ENCODE results near the gene UBAC2. TPM values are rescaled to one million over a fixed set of nuclear protein-coding genes. Genes with fewer than 3 reads are reported as not detected.
A peak's percentile ranks its signal among the peaks of the same experiment; 100 is the strongest.

Gene UBAC2
- total RNA-seq, 1 experiment from 2014 or later = 134 TPM

GRCh38 chr13:99192480-99192879 is 8.2 kb upstream of the UBAC2 start:
- peaks cover 19% of the 10 kb centered on the region for H3K4me1 ChIP-seq (replicated peaks)
- DNase-seq (ENCODE audit: low read depth in 1 of 2, low spot score in 2 of 2) = no peak
- H3K27ac ChIP-seq = no peak overlapping the region
- H3K36me3 ChIP-seq = no peaks in the 10 kb centered on the region
- no peaks in the 10 kb centered on the region for H3K9me3 ChIP-seq (replicated peaks)
- 0 out of 2 replicates have a peak, but pooled peaks cover 4% of the 10 kb centered on the region for H3K27me3 ChIP-seq (replicated peaks)
- no peak overlapping the region for H3K4me3 ChIP-seq

- 0 out of 2 replicates have a peak, but pooled peaks cover 4% of the 10 kb centered on the region for H3K27me3 ChIP-seq (replicated peaks)
- no peaks in the 10 kb centered on the region for H3K9me3 ChIP-seq (replicated peaks)
- H3K4me3 ChIP-seq = no peak overlapping the region
- no peaks in the 10 kb centered on the region for H3K36me3 ChIP-seq
- peaks cover 19% of the 10 kb centered on the region for H3K4me1 ChIP-seq (replicated peaks)
- H3K27ac ChIP-seq = no peak overlapping the region
- DNase-seq (ENCODE audit: low read depth in 1 of 2, low spot score in 2 of 2) = no peak
Measured at GRCh38 chr13:99193152-99193551, 7.5 kb upstream of the UBAC2 start.

- DNase-seq (ENCODE audit: low read depth in 1 of 2, low spot score in 2 of 2) = peak in 1 of 2 experiments; percentile 50
Measured at GRCh38 chr13:99196466-99197116, 4.1 kb upstream of the UBAC2 start.

GRCh38 chr13:99197117-99197651 is 3.5 kb upstream of the UBAC2 start:
- no peaks in the 10 kb centered on the region for H3K27me3 ChIP-seq (replicated peaks)
- peaks cover 11% of the 10 kb centered on the region for H3K36me3 ChIP-seq
- peaks cover 24% of the 10 kb centered on the region for H3K4me1 ChIP-seq (replicated peaks)
- no peak overlapping the region for H3K4me3 ChIP-seq
- H3K27ac ChIP-seq = no peak overlapping the region
- DNase-seq (ENCODE audit: low read depth in 1 of 2, low spot score in 2 of 2) = peak in 1 of 2 experiments; percentile 62
- no peaks in the 10 kb centered on the region for H3K9me3 ChIP-seq (replicated peaks)

More at GRCh38 chr13:99196466-99197116, 4.1 kb upstream of the UBAC2 start:
- peaks cover 24% of the 10 kb centered on the region for H3K4me1 ChIP-seq (replicated peaks)
- no peaks in the 10 kb centered on the region for H3K9me3 ChIP-seq (replicated peaks)
- no peak overlapping the region for H3K4me3 ChIP-seq
- no peak overlapping the region for H3K27ac ChIP-seq
- peaks cover 11% of the 10 kb centered on the region for H3K36me3 ChIP-seq
- H3K27me3 ChIP-seq (replicated peaks) = no peaks in the 10 kb centered on the region

GRCh38 chr13:99199541-99200431 is 868 bp upstream of the UBAC2 start:
- Histone ChIP-seq H3K4me1 (replicated peaks) (peaks cover 15% of the 10 kb centered on the region), H3K9me3 (replicated peaks) (no peaks in the 10 kb centered on the region), H3K27me3 (replicated peaks) (no peaks in the 10 kb centered on the region), H3K36me3 (peaks cover 20% of the 10 kb centered on the region), H3K4me3 (peak overlapping the region; percentile 81), H3K27ac (peak overlapping the region; percentile 68)
- no peak for DNase-seq (ENCODE audit: low read depth in 1 of 2, low spot score in 2 of 2)

GRCh38 chr13:99203601-99204579 is 3.2 kb downstream of the UBAC2 start:
- no peaks in the 10 kb centered on the region for H3K9me3 ChIP-seq (replicated peaks)
- DNase-seq (ENCODE audit: low read depth in 1 of 2, low spot score in 2 of 2) = peak in 1 of 2 experiments; percentile 63
- H3K36me3 ChIP-seq = peaks cover 27% of the 10 kb centered on the region
- no peak overlapping the region for H3K27ac ChIP-seq
- no peaks in the 10 kb centered on the region for H3K27me3 ChIP-seq (replicated peaks)
- no peak overlapping the region for H3K4me3 ChIP-seq
- H3K4me1 ChIP-seq (replicated peaks) = peaks cover 15% of the 10 kb centered on the region

GRCh38 chr13:99205621-99206220 is 5.1 kb downstream of the UBAC2 start:
- peak in 1 of 2 experiments; percentile 74 for DNase-seq (ENCODE audit: low read depth in 1 of 2, low spot score in 2 of 2)
- Histone ChIP-seq H3K4me3 (no peak overlapping the region), H3K4me1 (replicated peaks) (peaks cover 8% of the 10 kb centered on the region), H3K27ac (no peak overlapping the region), H3K27me3 (replicated peaks) (no peaks in the 10 kb centered on the region), H3K9me3 (replicated peaks) (no peaks in the 10 kb centered on the region), H3K36me3 (peaks cover 24% of the 10 kb centered on the region)

- H3K36me3 ChIP-seq = peaks cover 22% of the 10 kb centered on the region
- no peaks in the 10 kb centered on the region for H3K27me3 ChIP-seq (replicated peaks)
- no peaks in the 10 kb centered on the region for H3K9me3 ChIP-seq (replicated peaks)
- peaks cover 8% of the 10 kb centered on the region for H3K4me1 ChIP-seq (replicated peaks)
- no peak overlapping the region for H3K4me3 ChIP-seq
- H3K27ac ChIP-seq = no peak overlapping the region
- DNase-seq (ENCODE audit: low read depth in 1 of 2, low spot score in 2 of 2) = peak in 1 of 2 experiments; percentile 71
Measured at GRCh38 chr13:99206226-99206625, 5.6 kb downstream of the UBAC2 start.

GRCh38 chr13:99206873-99207272 is 6.2 kb downstream of the UBAC2 start:
- no peaks in the 10 kb centered on the region for H3K27me3 ChIP-seq (replicated peaks)
- no peaks in the 10 kb centered on the region for H3K9me3 ChIP-seq (replicated peaks)
- peaks cover 4% of the 10 kb centered on the region for H3K4me1 ChIP-seq (replicated peaks)
- H3K27ac ChIP-seq = no peak overlapping the region
- H3K36me3 ChIP-seq = peaks cover 25% of the 10 kb centered on the region
- DNase-seq (ENCODE audit: low read depth in 1 of 2, low spot score in 2 of 2) = peak in 1 of 2 experiments; percentile 66
- no peak overlapping the region for H3K4me3 ChIP-seq

- H3K9me3 ChIP-seq (replicated peaks) = no peaks in the 10 kb centered on the region
- no peaks in the 10 kb centered on the region for H3K27me3 ChIP-seq (replicated peaks)
- peak in 1 of 2 experiments; percentile 63 for DNase-seq (ENCODE audit: low read depth in 1 of 2, low spot score in 2 of 2)
- peaks cover 25% of the 10 kb centered on the region for H3K36me3 ChIP-seq
- no peak overlapping the region for H3K4me3 ChIP-seq
- H3K27ac ChIP-seq = no peak overlapping the region
- H3K4me1 ChIP-seq (replicated peaks) = no peaks in the 10 kb centered on the region
Measured at GRCh38 chr13:99207511-99207910, 6.9 kb downstream of the UBAC2 start.

GRCh38 chr13:99208185-99208584 is 7.5 kb downstream of the UBAC2 start:
- Histone ChIP-seq H3K36me3 (peaks cover 24% of the 10 kb centered on the region), H3K27me3 (replicated peaks) (no peaks in the 10 kb centered on the region), H3K4me1 (replicated peaks) (no peaks in the 10 kb centered on the region), H3K27ac (no peak overlapping the region), H3K9me3 (replicated peaks) (no peaks in the 10 kb centered on the region), H3K4me3 (no peak overlapping the region)
- peak in 1 of 2 experiments; percentile 55 for DNase-seq (ENCODE audit: low read depth in 1 of 2, low spot score in 2 of 2)

GRCh38 chr13:99208845-99209527 is 8.3 kb downstream of the UBAC2 start:
- H3K9me3 ChIP-seq (replicated peaks) = no peaks in the 10 kb centered on the region
- H3K4me1 ChIP-seq (replicated peaks) = no peaks in the 10 kb centered on the region
- DNase-seq (ENCODE audit: low read depth in 1 of 2, low spot score in 2 of 2) = peak in 1 of 2 experiments; percentile 70
- H3K27ac ChIP-seq = no peak overlapping the region
- H3K4me3 ChIP-seq = no peak overlapping the region
- H3K36me3 ChIP-seq = peaks cover 19% of the 10 kb centered on the region; the same call in 1 of the 2 replicates
- H3K27me3 ChIP-seq (replicated peaks) = no peaks in the 10 kb centered on the region
